ENCODE measurements around the gene ITIH2.

- TF ChIP-seq POLR2A (IDR thresholded peaks at IDR 0.05) (no peak), EP300 (IDR thresholded peaks at IDR 0.05) (no peak)
Observed at GRCh38 chr10:7710446-7710845, 7.3 kb downstream of the ITIH2 start.

Data from stomach (tissue), 4 donors.